Measurements from ENCODE around the gene HOXC11. TPM values are rescaled to one million over a fixed set of nuclear protein-coding genes. Genes with fewer than 3 reads are reported as not detected.

The HOXC11 gene
- total and polyA plus RNA-seq, 2 experiments from 2014 or later: not detected

DNA sequence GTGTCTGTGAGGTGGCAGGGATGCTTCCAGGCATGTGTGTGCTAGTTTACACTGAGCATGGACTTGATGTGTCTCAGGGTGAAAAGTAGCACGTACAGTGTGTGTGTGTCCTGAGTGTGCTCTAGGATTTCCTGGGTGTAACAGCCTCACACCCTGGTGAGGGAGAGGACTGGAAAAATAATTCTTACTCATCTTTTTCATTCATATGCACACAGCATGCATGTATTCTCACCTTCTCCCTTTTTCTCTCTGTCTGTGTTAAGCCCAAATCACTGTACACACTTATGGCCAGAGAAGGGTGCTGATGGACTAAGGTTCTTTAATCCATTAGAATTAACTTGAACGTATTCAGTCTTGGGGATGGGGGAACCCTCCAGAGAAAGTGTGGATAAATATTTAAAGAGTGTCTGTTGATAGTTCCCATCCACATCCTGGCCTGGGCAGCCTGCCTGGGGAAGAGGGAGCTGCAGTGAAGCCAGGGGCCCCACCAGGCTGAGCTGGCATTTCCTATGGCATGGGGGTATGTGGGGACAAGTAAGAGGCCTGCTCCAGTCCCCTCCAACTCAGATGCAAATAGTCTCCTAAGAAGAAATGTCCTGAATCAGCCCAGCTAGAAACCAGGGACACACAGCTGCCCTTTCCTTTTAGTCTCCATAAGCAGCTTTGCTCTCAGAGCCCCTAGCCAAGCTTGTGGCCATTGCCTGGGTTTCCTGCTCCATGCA is 34.8 kb downstream of the HOXC11 start:
- Histone ChIP-seq H3K36me3 (ENCODE audit: insufficient read depth) (no peaks in the 10 kb centered on the region), H3K79me2 (replicated peaks; ENCODE audit: insufficient read depth) (no peaks in the 10 kb centered on the region), H2AFZ (no peak overlapping the region), H3F3A (replicated peaks; ENCODE audit: low read depth) (peaks cover 25% of the 10 kb centered on the region), H3K27me3 (ENCODE audit: insufficient read depth) (peaks cover 100% of the 10 kb centered on the region), H4K20me1 (replicated peaks; ENCODE audit: insufficient read depth) (peaks cover 24% of the 10 kb centered on the region), H3K4me1 (ENCODE audit: insufficient read depth) (peaks cover 30% of the 10 kb centered on the region), H3K4me3 (no peak overlapping the region), H3K9me2 (ENCODE audit: insufficient read depth) (no peaks in the 10 kb centered on the region), H3K4me2 (no peak overlapping the region), H3K27ac (ENCODE audit: low read depth) (no peak overlapping the region)
- Mint-ChIP-seq H3K4me3 (no peak overlapping the region), H3K9me3 (no peaks in the 10 kb centered on the region; the same call in 1 of the 3 replicates), H3K27ac (no peak overlapping the region), H3K4me1 (peaks cover 27% of the 10 kb centered on the region), H3K27me3 (ENCODE audit: insufficient read depth, low read depth, poor library complexity) (peaks cover 99% of the 10 kb centered on the region), H3K36me3 (ENCODE audit: low read depth) (no peaks in the 10 kb centered on the region)
- no peak for DNase-seq (ENCODE audit: low spot score)
- ATAC-seq: no peak
- no peak for TF ChIP-seq EZH2phosphoT487 (IDR thresholded peaks at IDR 0.05; ENCODE audit: unreplicated experiment)
- no peak for TF ChIP-seq ZNF331 (CRISPR knock-in tag; IDR thresholded peaks at IDR 0.05; ENCODE audit: low read depth)
- TF ChIP-seq CREB1 (CRISPR knock-in tag; IDR thresholded peaks at IDR 0.05; ENCODE audit: low read depth): no peak
- TF ChIP-seq, protein P1, sequence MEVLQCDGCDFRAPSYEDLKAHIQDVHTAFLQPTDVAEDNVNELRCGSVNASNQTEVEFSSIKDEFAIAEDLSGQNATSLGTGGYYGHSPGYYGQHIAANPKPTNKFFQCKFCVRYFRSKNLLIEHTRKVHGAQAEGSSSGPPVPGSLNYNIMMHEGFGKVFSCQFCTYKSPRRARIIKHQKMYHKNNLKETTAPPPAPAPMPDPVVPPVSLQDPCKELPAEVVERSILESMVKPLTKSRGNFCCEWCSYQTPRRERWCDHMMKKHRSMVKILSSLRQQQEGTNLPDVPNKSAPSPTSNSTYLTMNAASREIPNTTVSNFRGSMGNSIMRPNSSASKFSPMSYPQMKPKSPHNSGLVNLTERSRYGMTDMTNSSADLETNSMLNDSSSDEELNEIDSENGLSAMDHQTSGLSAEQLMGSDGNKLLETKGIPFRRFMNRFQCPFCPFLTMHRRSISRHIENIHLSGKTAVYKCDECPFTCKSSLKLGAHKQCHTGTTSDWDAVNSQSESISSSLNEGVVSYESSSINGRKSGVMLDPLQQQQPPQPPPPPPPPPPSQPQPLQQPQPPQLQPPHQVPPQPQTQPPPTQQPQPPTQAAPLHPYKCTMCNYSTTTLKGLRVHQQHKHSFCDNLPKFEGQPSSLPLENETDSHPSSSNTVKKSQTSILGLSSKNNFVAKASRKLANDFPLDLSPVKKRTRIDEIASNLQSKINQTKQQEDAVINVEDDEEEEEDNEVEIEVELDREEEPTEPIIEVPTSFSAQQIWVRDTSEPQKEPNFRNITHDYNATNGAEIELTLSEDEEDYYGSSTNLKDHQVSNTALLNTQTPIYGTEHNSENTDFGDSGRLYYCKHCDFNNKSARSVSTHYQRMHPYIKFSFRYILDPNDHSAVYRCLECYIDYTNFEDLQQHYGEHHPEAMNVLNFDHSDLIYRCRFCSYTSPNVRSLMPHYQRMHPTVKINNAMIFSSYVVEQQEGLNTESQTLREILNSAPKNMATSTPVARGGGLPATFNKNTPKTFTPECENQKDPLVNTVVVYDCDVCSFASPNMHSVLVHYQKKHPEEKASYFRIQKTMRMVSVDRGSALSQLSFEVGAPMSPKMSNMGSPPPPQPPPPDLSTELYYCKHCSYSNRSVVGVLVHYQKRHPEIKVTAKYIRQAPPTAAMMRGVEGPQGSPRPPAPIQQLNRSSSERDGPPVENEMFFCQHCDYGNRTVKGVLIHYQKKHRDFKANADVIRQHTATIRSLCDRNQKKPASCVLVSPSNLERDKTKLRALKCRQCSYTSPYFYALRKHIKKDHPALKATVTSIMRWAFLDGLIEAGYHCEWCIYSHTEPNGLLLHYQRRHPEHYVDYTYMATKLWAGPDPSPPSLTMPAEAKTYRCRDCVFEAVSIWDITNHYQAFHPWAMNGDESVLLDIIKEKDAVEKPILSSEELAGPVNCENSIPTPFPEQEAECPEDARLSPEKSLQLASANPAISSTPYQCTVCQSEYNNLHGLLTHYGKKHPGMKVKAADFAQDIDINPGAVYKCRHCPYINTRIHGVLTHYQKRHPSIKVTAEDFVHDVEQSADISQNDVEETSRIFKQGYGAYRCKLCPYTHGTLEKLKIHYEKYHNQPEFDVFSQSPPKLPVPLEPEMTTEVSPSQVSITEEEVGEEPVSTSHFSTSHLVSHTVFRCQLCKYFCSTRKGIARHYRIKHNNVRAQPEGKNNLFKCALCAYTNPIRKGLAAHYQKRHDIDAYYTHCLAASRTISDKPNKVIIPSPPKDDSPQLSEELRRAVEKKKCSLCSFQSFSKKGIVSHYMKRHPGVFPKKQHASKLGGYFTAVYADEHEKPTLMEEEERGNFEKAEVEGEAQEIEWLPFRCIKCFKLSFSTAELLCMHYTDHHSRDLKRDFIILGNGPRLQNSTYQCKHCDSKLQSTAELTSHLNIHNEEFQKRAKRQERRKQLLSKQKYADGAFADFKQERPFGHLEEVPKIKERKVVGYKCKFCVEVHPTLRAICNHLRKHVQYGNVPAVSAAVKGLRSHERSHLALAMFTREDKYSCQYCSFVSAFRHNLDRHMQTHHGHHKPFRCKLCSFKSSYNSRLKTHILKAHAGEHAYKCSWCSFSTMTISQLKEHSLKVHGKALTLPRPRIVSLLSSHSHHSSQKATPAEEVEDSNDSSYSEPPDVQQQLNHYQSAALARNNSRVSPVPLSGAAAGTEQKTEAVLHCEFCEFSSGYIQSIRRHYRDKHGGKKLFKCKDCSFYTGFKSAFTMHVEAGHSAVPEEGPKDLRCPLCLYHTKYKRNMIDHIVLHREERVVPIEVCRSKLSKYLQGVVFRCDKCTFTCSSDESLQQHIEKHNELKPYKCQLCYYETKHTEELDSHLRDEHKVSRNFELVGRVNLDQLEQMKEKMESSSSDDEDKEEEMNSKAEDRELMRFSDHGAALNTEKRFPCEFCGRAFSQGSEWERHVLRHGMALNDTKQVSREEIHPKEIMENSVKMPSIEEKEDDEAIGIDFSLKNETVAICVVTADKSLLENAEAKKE (CRISPR knock-in tag; IDR thresholded peaks at IDR 0.05): no peak
- no peak for TF ChIP-seq ZNF114 (CRISPR knock-in tag; IDR thresholded peaks at IDR 0.05)
- peak; percentile 25 for TF ChIP-seq EZH2 (IDR thresholded peaks at IDR 0.05; ENCODE audit: low read depth, unreplicated experiment)
- TF ChIP-seq, protein P2, sequence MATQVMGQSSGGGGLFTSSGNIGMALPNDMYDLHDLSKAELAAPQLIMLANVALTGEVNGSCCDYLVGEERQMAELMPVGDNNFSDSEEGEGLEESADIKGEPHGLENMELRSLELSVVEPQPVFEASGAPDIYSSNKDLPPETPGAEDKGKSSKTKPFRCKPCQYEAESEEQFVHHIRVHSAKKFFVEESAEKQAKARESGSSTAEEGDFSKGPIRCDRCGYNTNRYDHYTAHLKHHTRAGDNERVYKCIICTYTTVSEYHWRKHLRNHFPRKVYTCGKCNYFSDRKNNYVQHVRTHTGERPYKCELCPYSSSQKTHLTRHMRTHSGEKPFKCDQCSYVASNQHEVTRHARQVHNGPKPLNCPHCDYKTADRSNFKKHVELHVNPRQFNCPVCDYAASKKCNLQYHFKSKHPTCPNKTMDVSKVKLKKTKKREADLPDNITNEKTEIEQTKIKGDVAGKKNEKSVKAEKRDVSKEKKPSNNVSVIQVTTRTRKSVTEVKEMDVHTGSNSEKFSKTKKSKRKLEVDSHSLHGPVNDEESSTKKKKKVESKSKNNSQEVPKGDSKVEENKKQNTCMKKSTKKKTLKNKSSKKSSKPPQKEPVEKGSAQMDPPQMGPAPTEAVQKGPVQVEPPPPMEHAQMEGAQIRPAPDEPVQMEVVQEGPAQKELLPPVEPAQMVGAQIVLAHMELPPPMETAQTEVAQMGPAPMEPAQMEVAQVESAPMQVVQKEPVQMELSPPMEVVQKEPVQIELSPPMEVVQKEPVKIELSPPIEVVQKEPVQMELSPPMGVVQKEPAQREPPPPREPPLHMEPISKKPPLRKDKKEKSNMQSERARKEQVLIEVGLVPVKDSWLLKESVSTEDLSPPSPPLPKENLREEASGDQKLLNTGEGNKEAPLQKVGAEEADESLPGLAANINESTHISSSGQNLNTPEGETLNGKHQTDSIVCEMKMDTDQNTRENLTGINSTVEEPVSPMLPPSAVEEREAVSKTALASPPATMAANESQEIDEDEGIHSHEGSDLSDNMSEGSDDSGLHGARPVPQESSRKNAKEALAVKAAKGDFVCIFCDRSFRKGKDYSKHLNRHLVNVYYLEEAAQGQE (IDR thresholded peaks at IDR 0.05; ENCODE audit: unreplicated experiment): no peak
- TF ChIP-seq, protein P3, sequence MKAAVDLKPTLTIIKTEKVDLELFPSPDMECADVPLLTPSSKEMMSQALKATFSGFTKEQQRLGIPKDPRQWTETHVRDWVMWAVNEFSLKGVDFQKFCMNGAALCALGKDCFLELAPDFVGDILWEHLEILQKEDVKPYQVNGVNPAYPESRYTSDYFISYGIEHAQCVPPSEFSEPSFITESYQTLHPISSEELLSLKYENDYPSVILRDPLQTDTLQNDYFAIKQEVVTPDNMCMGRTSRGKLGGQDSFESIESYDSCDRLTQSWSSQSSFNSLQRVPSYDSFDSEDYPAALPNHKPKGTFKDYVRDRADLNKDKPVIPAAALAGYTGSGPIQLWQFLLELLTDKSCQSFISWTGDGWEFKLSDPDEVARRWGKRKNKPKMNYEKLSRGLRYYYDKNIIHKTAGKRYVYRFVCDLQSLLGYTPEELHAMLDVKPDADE (IDR thresholded peaks at IDR 0.05): no peak

Measured in GM23338 (cell line).